ENCODE measurements around the gene MYO1D.
A peak's percentile ranks its signal among the peaks of the same experiment; 100 is the strongest.
"Not testable (repeated sequence)": the region's sequence is repeated elsewhere in the genome, so short reads cannot be mapped to it uniquely, and the experiment has no call there.

Gene MYO1D

DNA sequence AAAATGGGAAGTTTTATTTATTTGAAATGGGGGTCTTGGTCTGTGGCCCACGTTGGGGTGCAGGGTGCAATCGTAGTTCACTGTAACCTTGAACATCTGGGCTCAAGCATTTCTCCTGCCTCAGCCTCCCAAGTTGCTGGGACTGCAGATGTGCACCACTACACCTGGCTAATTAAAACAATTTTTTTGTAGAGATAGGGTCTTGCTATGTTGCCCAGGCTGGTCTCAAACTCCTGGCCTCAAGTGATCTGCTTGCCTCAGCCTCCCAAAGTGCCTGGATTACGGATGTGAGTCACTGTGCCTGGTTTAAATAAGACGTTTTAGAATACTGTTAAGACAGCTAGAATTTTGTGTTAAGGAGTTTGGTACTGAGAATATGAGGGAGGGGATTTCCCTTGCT, 416.9 kb downstream of the MYO1D start:
- DNase-seq (ENCODE audit: low read depth): no peak

DNA sequence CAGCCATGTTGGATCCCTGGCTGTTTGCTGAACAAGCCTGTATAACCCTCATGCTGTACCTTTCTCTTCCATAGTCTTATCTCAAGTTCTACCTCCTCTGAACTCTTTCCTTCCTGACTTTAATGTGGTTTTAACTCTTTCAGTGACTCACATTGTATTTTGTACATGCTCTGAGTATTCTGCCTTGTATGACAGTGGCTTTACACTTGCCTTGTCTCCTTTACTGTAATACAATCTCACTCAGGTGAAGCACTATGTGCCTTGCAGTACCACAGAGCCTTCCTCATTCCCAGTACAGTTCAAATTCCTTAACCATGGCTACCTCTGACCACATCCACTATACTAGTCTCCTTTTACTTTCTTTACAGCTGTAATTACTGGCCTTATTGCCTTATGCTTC, 418.6 kb downstream of the MYO1D start:
- DNase-seq (ENCODE audit: low read depth): no peak

- DNase-seq (ENCODE audit: low read depth): no peak
Observed at GRCh38 chr17:32453370-32453769, 423.6 kb downstream of the MYO1D start.

DNA sequence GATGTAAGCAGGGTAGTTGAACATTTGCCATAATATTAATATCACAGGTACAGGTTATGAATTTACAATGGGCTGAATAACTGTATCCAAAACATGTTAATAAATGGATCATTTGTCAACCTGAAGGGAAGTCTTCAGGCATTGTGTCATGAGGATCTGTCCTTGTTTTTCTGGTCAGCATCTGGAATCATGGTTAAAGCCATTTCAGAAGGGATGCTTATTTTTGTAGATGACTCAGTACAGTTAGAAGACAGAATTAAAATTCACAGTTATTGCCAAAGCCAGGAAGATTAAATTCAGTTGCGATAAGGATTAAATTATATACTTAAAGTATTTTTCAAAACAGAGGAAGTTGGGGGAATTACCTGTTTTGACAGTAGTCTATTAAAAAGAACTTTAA, 424.6 kb downstream of the MYO1D start:
- DNase-seq (ENCODE audit: low read depth): no peak

GRCh38 chr17:32451879-32452278, 425.0 kb downstream of the MYO1D start:
- no peak for DNase-seq (ENCODE audit: low read depth)

- not testable (repeated sequence) for DNase-seq (ENCODE audit: low read depth)
Observed at GRCh38 chr17:32450379-32450778, 426.5 kb downstream of the MYO1D start.

- DNase-seq (ENCODE audit: low read depth): no peak
Observed at GRCh38 chr17:32449963-32450362, 427.0 kb downstream of the MYO1D start.

DNA sequence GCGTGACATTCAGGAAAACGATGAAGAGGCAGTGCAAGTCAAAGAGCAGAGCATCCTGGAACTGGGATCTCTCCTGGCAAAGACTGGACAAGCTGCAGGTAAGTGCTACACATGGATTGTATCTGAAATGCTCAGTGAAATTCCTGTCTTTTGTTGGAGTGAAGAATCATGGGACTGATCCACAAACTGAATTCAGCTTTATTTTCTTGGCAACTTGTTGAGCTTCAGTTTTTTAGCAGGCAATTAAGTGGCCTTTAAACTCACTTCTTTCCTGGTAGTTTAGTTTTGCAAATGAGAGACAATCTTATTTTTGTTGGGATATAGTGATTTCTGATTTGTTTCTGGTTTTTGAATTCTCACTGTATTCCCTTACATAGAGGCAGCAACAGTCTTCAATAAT, 430.0 kb downstream of the MYO1D start:
- no peak for DNase-seq (ENCODE audit: low read depth)

- no peak for DNase-seq (ENCODE audit: low read depth)
Observed at GRCh38 chr17:32445971-32446370, 431.0 kb downstream of the MYO1D start.

DNA sequence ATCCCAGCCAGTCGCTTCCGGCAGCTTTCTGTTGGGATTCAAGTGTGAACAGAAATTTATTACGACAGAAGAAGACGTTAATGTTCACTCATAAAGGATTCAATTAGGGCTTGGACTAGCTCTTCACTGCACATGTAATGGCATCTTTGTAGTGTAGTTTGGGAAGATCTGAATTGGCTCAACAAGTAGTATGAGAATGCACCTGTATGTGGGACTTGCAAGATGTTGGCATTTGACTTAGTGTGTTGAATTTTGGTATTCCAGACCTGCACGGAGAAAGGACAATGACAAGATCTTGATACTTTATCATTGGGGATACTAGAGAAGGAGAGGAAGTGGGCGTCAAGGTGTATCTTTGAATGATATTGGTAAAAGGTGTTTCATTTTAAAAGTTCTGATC, 431.4 kb downstream of the MYO1D start:
- DNase-seq (ENCODE audit: low read depth): no peak

DNA sequence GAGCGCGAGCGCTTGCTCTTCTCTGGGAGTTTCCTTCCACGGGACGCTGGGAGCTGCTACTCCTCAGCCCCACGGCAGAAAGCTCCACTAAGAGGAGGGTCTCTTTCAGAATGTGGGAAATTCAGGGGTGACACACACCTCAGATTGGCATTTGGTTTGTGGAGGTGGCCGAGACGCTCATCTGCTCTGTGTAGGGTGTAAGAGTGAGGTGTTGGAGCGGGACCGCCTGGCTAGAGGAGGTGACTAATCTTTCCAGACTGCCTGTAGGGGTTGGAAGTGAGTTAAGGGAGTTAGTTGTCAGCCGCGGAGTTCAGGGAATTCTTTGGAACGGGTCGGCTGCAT, 431.9 kb downstream of the MYO1D start:
- DNase-seq (ENCODE audit: low read depth): peak; percentile 29

DNA sequence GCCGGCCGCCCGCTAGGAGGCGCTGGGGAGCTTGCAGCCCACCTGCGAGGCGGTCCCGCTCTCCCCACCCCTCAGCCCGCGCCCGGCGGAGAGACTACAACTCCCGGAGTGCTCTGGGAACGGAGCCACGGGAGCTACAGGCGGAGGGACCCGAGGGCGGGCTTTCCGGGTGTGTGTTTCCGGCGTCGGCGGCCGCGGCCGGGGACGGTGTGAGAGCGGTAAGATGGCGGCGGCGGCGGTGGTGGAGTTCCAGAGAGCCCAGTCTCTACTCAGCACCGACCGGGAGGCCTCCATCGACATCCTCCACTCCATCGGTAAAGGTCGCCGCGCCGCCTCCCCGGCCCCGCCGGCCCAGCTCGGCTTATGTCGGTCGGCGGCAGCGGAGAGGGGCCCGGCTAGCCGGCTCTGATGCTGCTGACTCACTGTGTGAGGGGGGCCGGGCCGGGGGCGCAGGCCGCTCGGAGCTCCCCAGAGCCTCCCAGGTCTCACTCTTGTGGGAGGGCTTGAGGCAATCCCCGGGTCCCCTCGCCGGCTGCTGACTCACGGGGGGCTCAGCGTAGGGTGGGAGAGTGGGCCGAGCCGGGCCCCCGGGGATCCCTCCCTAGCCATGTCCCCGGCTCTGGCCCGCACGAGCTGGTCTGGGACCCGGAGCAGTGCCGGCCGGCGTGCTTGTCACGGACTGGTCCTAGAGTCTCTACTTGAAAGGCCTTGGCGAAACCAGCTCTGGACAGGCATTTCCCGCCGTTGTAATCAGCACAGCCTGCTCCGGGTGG, 432.4 kb downstream of the MYO1D start, which contains the start of gene PSMD11:
Gene PSMD11 (plus strand): TSS at position 210 of the 773 bp plus-strand sequence. CDS start 14 bp downstream, at position 224.
- DNase-seq (ENCODE audit: low read depth): peak; percentile 99

GRCh38 chr17:32443827-32444300, 433.1 kb downstream of the MYO1D start:
- DNase-seq (ENCODE audit: low read depth): no peak
